Thymus (tissue), 14 donors: Measurements from ENCODE around the gene UNC45B. TPM values are rescaled to one million over a fixed set of nuclear protein-coding genes. Genes with fewer than 3 reads are reported as not detected.
"Not testable (repeated sequence)": the region's sequence is repeated elsewhere in the genome, so short reads cannot be mapped to it uniquely, and the experiment has no call there.

Source experiments
- DNase-seq, 9 donors: peaks; one replicate each; pipeline ENCODE4 v3.0.0-alpha.2; 2013; ENCODE audit warnings: low spot score in 9 of 9, low read depth in 6 of 9, missing footprints in 1 of 9
- H3K27ac ChIP-seq, 2 donors: one replicate each; pipeline ENCODE4 v1.5.1; 2013; ENCODE audit warnings: control low read depth in 1 of 2, low read depth in 1 of 2, low read length in 1 of 2, mild to moderate bottlenecking in 1 of 2, moderate library complexity in 1 of 2
- H3K27me3 ChIP-seq, 2 donors: one replicate each; pipeline ENCODE4 v1.5.1; 2013; ENCODE audit warnings: low read length in 1 of 2; ENCODE audit not compliant: control insufficient read depth in 2 of 2, insufficient read depth in 1 of 2
- H3K36me3 ChIP-seq, 2 donors: one replicate each; pipeline ENCODE4 v1.5.1; 2013; ENCODE audit warnings: low read length in 1 of 2, mild to moderate bottlenecking in 1 of 2, moderate library complexity in 1 of 2; ENCODE audit not compliant: control insufficient read depth in 2 of 2, insufficient read depth in 2 of 2
- H3K4me1 ChIP-seq, 2 donors: one replicate each; pipeline ENCODE4 v1.5.1; 2013; ENCODE audit warnings: low read length in 2 of 2; ENCODE audit not compliant: control insufficient read depth in 2 of 2, insufficient read depth in 2 of 2
- H3K4me3 ChIP-seq, 2 donors: one replicate each; pipeline ENCODE4 v1.5.1; 2013; ENCODE audit warnings: low read length in 2 of 2, control low read depth in 1 of 2, mild to moderate bottlenecking in 1 of 2
- H3K9me3 ChIP-seq, 2 donors: one replicate each; pipeline ENCODE4 v1.5.1; 2013; ENCODE audit warnings: low read length in 1 of 2, mild to moderate bottlenecking in 1 of 2; ENCODE audit not compliant: control insufficient read depth in 2 of 2, insufficient read depth in 1 of 2
- WGBS: extraction: QIAGEN DNeasy Blood & Tissue Kit; methylation state at CpG from one replicate; pipeline ENCODE4 v1.1.7; 2013; 5-methylcytosine and 5-hydroxymethylcytosine counted together
- long read RNA-seq, 10 donors: transcript quantifications; one replicate each; lab custom pipeline, GENCODE V29; 2026
- polyA plus RNA-seq: library from polyadenylated mRNA; stranded (reverse); fragments of 200-250 nt; gene quantifications from one replicate; pipeline ENCODE4 v1.2.3, GENCODE V29; 2013
- total RNA-seq: library from RNA; stranded (reverse); fragments of 120-200 nt; gene quantifications from one replicate; pipeline ENCODE4 v1.2.4, GENCODE V29; 2013
- donor health status: healthy.

UNC45B gene, protein sequence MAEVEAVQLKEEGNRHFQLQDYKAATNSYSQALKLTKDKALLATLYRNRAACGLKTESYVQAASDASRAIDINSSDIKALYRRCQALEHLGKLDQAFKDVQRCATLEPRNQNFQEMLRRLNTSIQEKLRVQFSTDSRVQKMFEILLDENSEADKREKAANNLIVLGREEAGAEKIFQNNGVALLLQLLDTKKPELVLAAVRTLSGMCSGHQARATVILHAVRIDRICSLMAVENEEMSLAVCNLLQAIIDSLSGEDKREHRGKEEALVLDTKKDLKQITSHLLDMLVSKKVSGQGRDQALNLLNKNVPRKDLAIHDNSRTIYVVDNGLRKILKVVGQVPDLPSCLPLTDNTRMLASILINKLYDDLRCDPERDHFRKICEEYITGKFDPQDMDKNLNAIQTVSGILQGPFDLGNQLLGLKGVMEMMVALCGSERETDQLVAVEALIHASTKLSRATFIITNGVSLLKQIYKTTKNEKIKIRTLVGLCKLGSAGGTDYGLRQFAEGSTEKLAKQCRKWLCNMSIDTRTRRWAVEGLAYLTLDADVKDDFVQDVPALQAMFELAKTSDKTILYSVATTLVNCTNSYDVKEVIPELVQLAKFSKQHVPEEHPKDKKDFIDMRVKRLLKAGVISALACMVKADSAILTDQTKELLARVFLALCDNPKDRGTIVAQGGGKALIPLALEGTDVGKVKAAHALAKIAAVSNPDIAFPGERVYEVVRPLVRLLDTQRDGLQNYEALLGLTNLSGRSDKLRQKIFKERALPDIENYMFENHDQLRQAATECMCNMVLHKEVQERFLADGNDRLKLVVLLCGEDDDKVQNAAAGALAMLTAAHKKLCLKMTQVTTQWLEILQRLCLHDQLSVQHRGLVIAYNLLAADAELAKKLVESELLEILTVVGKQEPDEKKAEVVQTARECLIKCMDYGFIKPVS
- 0.76 TPM for total RNA-seq
- 0.27 TPM for polyA plus RNA-seq
- long read RNA-seq, donor 1 = 0 reads
- long read RNA-seq, donor 2 = 0 reads
- long read RNA-seq, donor 3 = 0 reads
- long read RNA-seq, donor 4 = 0 reads
- long read RNA-seq, donor 5 = 0 reads
- long read RNA-seq, donor 6 = 0 reads
- long read RNA-seq, donor 7 = 0 reads
- long read RNA-seq, donor 8 = 0 reads
- long read RNA-seq, donor 9 = 0 reads
- long read RNA-seq, donor 10 = 0 reads

DNA sequence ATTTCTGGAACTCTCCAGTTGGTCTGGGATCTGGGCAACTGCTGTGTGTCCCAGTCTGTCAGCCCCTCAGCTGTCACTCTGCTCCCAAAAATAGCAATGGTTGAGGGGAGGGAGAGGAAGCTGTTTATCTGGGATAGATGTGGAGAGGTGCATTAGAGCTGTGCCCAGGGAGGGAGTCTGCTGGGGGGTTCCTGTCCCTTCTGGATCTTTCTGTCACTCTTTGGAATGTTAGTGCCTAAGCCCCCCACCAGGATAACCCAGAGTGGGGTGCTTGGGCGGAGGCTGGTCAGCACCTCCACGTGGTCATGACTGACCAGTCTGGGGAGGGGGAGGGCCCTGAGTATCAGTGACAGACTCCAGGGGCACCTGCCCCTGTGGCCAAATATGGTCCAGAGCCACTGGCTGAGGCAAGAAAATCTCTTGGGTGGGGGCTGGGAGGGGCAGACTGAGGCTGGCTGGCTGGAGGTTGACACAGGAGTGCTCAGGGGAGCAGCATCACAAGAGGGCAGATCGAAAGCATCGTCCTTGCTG, at the start of gene UNC45B:
UNC45B (plus strand) TSS at position 443 of the 531 bp plus-strand sequence. CDS start 447 bp downstream, outside the sequence.
- no peak within 1 kb of the TSS for H3K27ac ChIP-seq
- WGBS = 92% methylated on average over 4 of the region's 4 CpGs

DNA sequence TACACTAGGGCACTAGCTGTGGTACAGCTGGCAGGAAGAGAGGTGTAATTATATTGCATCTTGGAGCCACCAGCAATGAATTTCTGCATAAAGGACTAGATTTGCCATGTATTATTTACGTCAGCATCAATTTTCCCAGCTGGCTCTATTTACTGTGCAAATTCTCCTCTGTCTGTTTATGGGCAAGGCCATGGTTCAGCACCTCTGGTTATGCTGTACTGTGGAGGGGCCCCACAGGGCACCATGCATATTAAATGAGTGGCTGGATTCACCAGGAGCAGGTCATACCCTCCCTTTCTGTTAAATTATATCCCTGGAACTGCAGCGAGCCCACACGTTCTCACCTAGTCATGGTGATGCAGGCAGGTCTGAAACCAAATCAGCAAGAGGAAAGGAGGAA, 47.7 kb upstream of the UNC45B start:
- WGBS = over 99% methylated on average over 3 of the region's 3 CpGs

More for the DNA sequence above, at the start of gene UNC45B:
- Histone ChIP-seq H3K4me3 (no peak within 1 kb of the TSS), H3K36me3 (no peaks in the 10 kb centered on the region), H3K27me3 (peaks cover 0 to 6% of the 10 kb centered on the region in 2 donors), H3K4me1 (peaks cover 0 to under 1% of the 10 kb centered on the region in 2 donors), H3K9me3 (no peaks in the 10 kb centered on the region)
- DNase-seq = no peak

DNA sequence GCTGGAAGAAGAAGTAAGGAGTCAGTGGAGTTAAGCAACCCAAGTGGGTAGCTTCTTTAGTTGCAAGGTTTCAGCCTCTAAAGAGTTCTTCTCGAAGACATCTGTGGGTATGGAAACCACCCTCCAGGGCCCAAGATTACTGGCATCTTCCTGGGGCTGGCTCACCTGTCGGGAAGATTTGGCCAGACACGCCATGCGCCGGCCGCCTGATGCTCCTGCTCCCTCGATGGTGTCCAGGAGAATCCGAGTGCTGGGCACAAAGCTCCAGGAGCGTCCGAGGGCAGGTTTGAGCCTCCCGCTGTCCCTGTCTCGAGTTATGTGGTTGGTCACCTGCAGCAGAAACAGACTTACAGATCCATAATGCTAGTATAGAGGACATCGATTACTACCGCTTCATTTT, 46.6 kb upstream of the UNC45B start:
- no peaks in the 10 kb centered on the region for H3K27me3 ChIP-seq
- H3K4me1 ChIP-seq = no peaks in the 10 kb centered on the region
- H3K9me3 ChIP-seq = no peaks in the 10 kb centered on the region
- H3K4me3 ChIP-seq = no peak overlapping the region
- WGBS = 99% methylated on average over 14 of the region's 14 CpGs
- peaks cover 38 to 48% of the 10 kb centered on the region in 2 donors for H3K36me3 ChIP-seq
- no peak overlapping the region for H3K27ac ChIP-seq
- no peak for DNase-seq

More for the DNA sequence above, 47.7 kb upstream of the UNC45B start:
- H3K4me3 ChIP-seq = no peak overlapping the region
- H3K9me3 ChIP-seq = no peaks in the 10 kb centered on the region
- H3K27me3 ChIP-seq = no peaks in the 10 kb centered on the region
- H3K36me3 ChIP-seq = peaks cover 32 to 40% of the 10 kb centered on the region in 2 donors
- no peak for DNase-seq
- no peak overlapping the region for H3K27ac ChIP-seq
- no peaks in the 10 kb centered on the region for H3K4me1 ChIP-seq

DNA sequence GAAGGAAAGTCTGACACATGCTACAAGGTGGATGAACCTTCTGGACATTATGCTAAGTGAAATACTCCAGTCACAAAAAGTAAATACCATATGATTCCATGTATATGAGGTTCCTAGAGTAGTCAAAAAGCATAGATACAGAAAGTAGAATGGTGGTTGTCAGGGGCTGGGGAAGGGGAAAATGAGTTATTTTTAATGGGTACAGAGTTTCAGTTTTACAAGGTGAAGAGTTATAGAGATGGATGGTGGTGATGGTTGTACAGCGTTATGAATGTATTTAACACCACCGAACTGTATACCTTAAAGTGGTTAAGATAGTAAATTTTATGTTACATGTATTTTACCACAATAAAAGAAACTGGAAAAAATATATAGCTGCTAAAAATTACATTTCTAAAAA, 45.9 kb upstream of the UNC45B start:
- Histone ChIP-seq H3K27ac (no peak overlapping the region), H3K36me3 (peaks cover 42 to 52% of the 10 kb centered on the region in 2 donors), H3K27me3 (no peaks in the 10 kb centered on the region), H3K4me3 (no peak overlapping the region), H3K4me1 (no peaks in the 10 kb centered on the region), H3K9me3 (peaks cover 0 to 2% of the 10 kb centered on the region in 2 donors)
- no peak for DNase-seq
- WGBS = 97% methylated on average over 2 of the region's 2 CpGs

DNA sequence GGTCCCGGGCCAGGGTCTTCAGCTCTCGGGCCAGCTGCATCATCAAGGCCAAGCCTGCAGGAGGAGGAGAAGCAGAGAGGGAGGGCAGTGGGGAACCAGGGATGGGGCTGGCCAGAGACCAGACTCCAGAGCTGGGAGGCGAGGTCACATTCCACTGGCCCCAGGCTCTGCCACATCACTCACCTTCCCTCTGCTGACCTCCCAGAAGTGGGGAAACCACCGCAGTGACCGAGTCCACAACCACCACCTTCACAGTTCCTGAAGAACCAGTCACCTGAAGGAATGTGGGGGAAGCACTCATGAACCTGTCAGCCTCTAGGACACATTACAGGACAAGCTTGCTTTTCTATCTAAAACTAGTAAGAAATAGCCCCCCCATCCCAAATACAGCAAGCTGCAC, 44.3 kb upstream of the UNC45B start:
- Histone ChIP-seq H3K4me3 (no peak overlapping the region), H3K27me3 (no peaks in the 10 kb centered on the region), H3K9me3 (peaks cover 0 to 2% of the 10 kb centered on the region in 2 donors), H3K36me3 (peaks cover 45 to 52% of the 10 kb centered on the region in 2 donors), H3K27ac (no peak overlapping the region), H3K4me1 (no peaks in the 10 kb centered on the region)
- 97% methylated on average over 5 of the region's 5 CpGs for WGBS
- no peak for DNase-seq

DNA sequence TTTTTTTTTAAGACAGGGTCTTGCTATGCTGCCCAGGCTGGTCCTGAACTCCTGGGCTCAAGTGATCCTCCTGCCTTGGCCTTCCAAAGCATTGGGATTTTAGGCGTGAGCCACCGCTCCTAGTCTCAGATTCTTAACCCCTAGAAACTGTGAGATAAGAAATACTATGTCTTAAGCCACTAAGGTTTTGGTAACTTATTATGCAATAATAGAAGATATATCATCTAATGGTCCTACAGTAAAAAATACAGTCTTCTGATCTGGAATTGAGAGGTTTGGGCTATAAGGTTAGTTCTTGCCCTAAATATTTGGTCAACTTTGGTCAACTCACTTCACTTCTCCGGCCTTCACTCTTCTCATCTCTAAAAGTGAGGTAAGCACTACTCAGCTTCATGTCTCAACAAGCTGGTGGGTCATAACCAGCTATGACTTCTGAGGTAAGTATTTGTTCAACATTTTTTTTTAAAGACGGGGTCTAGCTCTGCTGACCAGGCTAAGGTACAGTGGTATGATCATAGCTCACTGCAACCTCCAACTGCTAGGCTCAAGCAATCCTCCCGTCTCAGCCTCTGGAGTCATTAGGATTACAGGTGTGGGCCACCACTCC, 42.7 kb upstream of the UNC45B start:
- peaks cover 40 to 44% of the 10 kb centered on the region in 2 donors for H3K36me3 ChIP-seq

DNA sequence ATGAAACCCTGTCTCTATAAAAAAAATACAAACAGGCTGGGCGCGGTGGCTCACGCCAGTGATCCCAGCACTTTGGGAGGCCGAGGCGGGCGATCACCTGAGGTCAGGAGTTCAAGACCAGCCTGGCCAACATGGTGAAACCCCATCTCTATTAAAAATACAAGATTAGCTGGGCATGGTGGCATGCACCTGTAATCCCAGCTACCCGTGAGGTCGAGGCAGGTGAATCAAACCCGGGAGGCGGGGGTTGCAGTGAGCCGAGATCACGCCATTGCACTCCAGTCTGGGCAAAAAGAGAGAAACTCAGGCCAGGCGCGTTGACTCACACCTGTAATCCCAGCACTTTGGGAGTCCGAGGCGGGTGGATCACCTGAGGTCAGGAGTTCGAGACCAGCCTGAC, 36.8 kb upstream of the UNC45B start:
- H3K9me3 ChIP-seq, H3K27me3 ChIP-seq, DNase-seq, H3K4me1 ChIP-seq, H3K4me3 ChIP-seq, H3K27ac ChIP-seq: not testable (repeated sequence)
- whole genome bisulfite sequencing = 98% methylated on average over 17 of the region's 17 CpGs
- H3K36me3 ChIP-seq = peaks cover 9 to 14% of the 10 kb centered on the region in 2 donors

More for the DNA sequence above, 42.7 kb upstream of the UNC45B start:
- Histone ChIP-seq H3K27me3 (no peaks in the 10 kb centered on the region), H3K4me3 (no peak overlapping the region), H3K9me3 (peaks cover 0 to 2% of the 10 kb centered on the region in 2 donors), H3K27ac (no peak overlapping the region), H3K4me1 (no peaks in the 10 kb centered on the region)
- no peak for DNase-seq
- WGBS = 99% methylated on average over 5 of the region's 5 CpGs

DNA sequence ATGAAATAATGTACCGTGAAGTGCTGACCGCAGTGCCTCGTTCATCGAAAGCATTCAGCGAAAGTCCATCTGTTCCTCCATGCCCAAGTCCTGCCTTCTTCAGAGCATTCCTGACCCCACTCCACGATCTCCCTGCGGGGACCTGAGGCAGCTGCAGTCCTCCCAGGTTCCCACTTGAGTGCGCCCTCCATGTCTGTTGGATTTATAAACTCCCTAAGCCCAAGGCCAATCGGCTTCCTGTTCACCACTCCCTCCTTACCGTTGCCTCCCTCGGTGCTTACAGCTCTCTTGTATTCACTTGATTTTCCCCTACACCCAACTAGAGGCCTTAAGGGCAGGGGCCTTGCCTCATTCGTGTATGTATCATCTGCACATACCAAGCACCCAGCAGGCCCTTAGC, 30.8 kb upstream of the UNC45B start:
- 98% methylated on average over 12 of the region's 12 CpGs for WGBS
- Histone ChIP-seq H3K4me3 (no peak overlapping the region), H3K27ac (no peak overlapping the region), H3K4me1 (peaks cover 14 to 16% of the 10 kb centered on the region in 2 donors), H3K9me3 (no peaks in the 10 kb centered on the region), H3K36me3 (peaks cover 0 to 8% of the 10 kb centered on the region in 2 donors), H3K27me3 (no peaks in the 10 kb centered on the region)
- DNase-seq = no peak
